OCI-LY7 (cell line): Measurements from ENCODE around the gene XRN2.
"Not testable (repeated sequence)": the region's sequence is repeated elsewhere in the genome, so short reads cannot be mapped to it uniquely, and the experiment has no call there.

Experiments used
- EZH2phosphoT487 ChIP-seq: fragments of 200-600 bp; sonication (generic); IDR thresholded peaks from 2 replicates; pipeline ENCODE4 v1.6.1; 2018; ENCODE audit warnings: low read depth, borderline replicate concordance, mild to moderate bottlenecking, mixed run types, antibody characterized with exemption, low read length, moderate library complexity, mixed read lengths
- TF ChIP-seq, protein P1 (sequence below): fragments of 200-600 bp; sonication (generic); conservative IDR thresholded peaks from 2 replicates; pipeline ENCODE4 v1.5.1; 2014; ENCODE audit warnings: mild to moderate bottlenecking, antibody characterized with exemption, low read length, moderate library complexity, mixed read lengths

DNA sequence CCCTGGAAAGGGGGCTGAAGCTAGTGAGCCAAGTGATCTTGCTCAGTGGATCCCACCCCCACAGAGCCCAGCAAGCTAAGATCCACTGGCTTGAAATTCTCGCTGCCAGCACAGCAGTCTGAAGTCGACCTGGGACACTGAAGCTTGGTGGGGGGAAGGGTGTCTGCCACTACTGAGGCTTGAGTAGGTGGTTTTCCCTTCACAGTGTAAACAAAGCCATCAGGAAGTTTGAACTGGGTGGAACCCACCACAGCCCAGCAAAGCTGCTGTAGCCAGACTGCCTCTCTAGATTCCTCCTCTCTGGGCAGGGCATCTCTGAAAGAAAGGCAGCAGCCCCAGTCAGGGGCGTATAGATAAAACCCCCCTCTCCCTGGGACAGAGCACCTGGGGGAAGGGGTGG lies 110.9 kb downstream of the XRN2 start:
- TF ChIP-seq, protein P1, sequence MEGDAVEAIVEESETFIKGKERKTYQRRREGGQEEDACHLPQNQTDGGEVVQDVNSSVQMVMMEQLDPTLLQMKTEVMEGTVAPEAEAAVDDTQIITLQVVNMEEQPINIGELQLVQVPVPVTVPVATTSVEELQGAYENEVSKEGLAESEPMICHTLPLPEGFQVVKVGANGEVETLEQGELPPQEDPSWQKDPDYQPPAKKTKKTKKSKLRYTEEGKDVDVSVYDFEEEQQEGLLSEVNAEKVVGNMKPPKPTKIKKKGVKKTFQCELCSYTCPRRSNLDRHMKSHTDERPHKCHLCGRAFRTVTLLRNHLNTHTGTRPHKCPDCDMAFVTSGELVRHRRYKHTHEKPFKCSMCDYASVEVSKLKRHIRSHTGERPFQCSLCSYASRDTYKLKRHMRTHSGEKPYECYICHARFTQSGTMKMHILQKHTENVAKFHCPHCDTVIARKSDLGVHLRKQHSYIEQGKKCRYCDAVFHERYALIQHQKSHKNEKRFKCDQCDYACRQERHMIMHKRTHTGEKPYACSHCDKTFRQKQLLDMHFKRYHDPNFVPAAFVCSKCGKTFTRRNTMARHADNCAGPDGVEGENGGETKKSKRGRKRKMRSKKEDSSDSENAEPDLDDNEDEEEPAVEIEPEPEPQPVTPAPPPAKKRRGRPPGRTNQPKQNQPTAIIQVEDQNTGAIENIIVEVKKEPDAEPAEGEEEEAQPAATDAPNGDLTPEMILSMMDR = not testable (repeated sequence)
- not testable (repeated sequence) for TF ChIP-seq EZH2phosphoT487
